Glutamatergic neuron (in vitro differentiated cells): ENCODE data around the gene PEX5L. TPM values are rescaled to one million over a fixed set of nuclear protein-coding genes. Genes with fewer than 3 reads are reported as not detected.

Experiments
- DNase-seq: peaks from one replicate; pipeline ENCODE4 v3.0.0; 2022
- H3K27ac Mint-ChIP-seq: one replicate; pipeline ENCODE4 v1.8.0; 2020; ENCODE audit warnings: mild to moderate bottlenecking, mixed read lengths, inconsistent platforms; ENCODE audit not compliant: unreplicated experiment
- H3K27me3 Mint-ChIP-seq: one replicate; pipeline ENCODE4 v1.8.0; 2020; ENCODE audit warnings: mild to moderate bottlenecking, moderate library complexity, mixed read lengths, inconsistent platforms; ENCODE audit not compliant: unreplicated experiment
- H3K36me3 Mint-ChIP-seq: one replicate; pipeline ENCODE4 v1.8.0; 2020; ENCODE audit warnings: mild to moderate bottlenecking, mixed read lengths, inconsistent platforms; ENCODE audit not compliant: unreplicated experiment
- H3K4me1 Mint-ChIP-seq: one replicate; pipeline ENCODE4 v1.8.0; 2020; ENCODE audit warnings: mild to moderate bottlenecking, low read depth, mixed read lengths, inconsistent platforms; ENCODE audit not compliant: unreplicated experiment
- H3K4me3 Mint-ChIP-seq: one replicate; pipeline ENCODE4 v1.8.0; 2020; ENCODE audit warnings: mild to moderate bottlenecking, mixed read lengths, inconsistent platforms; ENCODE audit not compliant: unreplicated experiment
- H3K9me3 Mint-ChIP-seq: one replicate; pipeline ENCODE4 v1.8.0; 2020; ENCODE audit warnings: mild to moderate bottlenecking, moderate library complexity, mixed read lengths, inconsistent platforms; ENCODE audit not compliant: unreplicated experiment
- CTCF ChIP-seq: fragments of 200-600 bp; sonication (generic); IDR thresholded peaks from one replicate; pipeline ENCODE4 v1.5.0; 2021; ENCODE audit not compliant: partially characterized antibody, unreplicated experiment
- total RNA-seq: library from RNA; stranded (reverse); fragmentation: NEBNext Ultra II Directional; extraction: Animal tissue kit (Norgen Biotek cat#: 25700); gene quantifications from one replicate; pipeline ENCODE4 v1.2.1, GENCODE V29; 2021; ENCODE audit not compliant: unreplicated experiment

PEX5L gene
- total RNA-seq, 1 donor from 2014 or later = 41.0 TPM

GRCh38 chr3:179977356-179977755 is 59.4 kb downstream of the PEX5L start:
- no peak for DNase-seq
- TF ChIP-seq CTCF = no peak
- Mint-ChIP-seq H3K36me3 (no peaks in the 10 kb centered on the region), H3K27ac (no peak overlapping the region), H3K9me3 (no peaks in the 10 kb centered on the region), H3K27me3 (no peaks in the 10 kb centered on the region), H3K4me1 (peaks cover 22% of the 10 kb centered on the region), H3K4me3 (no peak overlapping the region)

- no peaks in the 10 kb centered on the region for H3K27me3 Mint-ChIP-seq
- peak overlapping the region; percentile 75 for H3K4me3 Mint-ChIP-seq
- no peak for TF ChIP-seq CTCF
- H3K4me1 Mint-ChIP-seq = peaks cover 38% of the 10 kb centered on the region
- H3K36me3 Mint-ChIP-seq = no peaks in the 10 kb centered on the region
- no peaks in the 10 kb centered on the region for H3K9me3 Mint-ChIP-seq
- peak; percentile 50 for DNase-seq
- H3K27ac Mint-ChIP-seq = peak overlapping the region; percentile 88
Measured at GRCh38 chr3:179973931-179974361, 62.8 kb downstream of the PEX5L start.

- no peaks in the 10 kb centered on the region for H3K36me3 Mint-ChIP-seq
- no peak for TF ChIP-seq CTCF
- no peaks in the 10 kb centered on the region for H3K27me3 Mint-ChIP-seq
- peaks cover 41% of the 10 kb centered on the region for H3K4me1 Mint-ChIP-seq
- DNase-seq = no peak
- no peaks in the 10 kb centered on the region for H3K9me3 Mint-ChIP-seq
- H3K4me3 Mint-ChIP-seq = peak overlapping the region; percentile 83
- peak overlapping the region; percentile 97 for H3K27ac Mint-ChIP-seq
Measured at GRCh38 chr3:179972881-179973423, 63.8 kb downstream of the PEX5L start.

GRCh38 chr3:179971280-179971679 is 65.5 kb downstream of the PEX5L start:
- no peak overlapping the region for H3K4me3 Mint-ChIP-seq
- no peak for DNase-seq
- H3K27me3 Mint-ChIP-seq = no peaks in the 10 kb centered on the region
- peak overlapping the region; percentile 66 for H3K27ac Mint-ChIP-seq
- no peak for TF ChIP-seq CTCF
- H3K36me3 Mint-ChIP-seq = no peaks in the 10 kb centered on the region
- H3K4me1 Mint-ChIP-seq = peaks cover 50% of the 10 kb centered on the region
- no peaks in the 10 kb centered on the region for H3K9me3 Mint-ChIP-seq

GRCh38 chr3:179970746-179971145 is 66.0 kb downstream of the PEX5L start:
- no peak overlapping the region for H3K4me3 Mint-ChIP-seq
- peaks cover 55% of the 10 kb centered on the region for H3K4me1 Mint-ChIP-seq
- TF ChIP-seq CTCF = no peak
- H3K9me3 Mint-ChIP-seq = no peaks in the 10 kb centered on the region
- H3K27ac Mint-ChIP-seq = peak overlapping the region; percentile 4
- no peak for DNase-seq
- H3K36me3 Mint-ChIP-seq = no peaks in the 10 kb centered on the region
- H3K27me3 Mint-ChIP-seq = no peaks in the 10 kb centered on the region
